Stomach (tissue), 4 donors: ENCODE measurements around the gene MEIKIN.

Experiments used
- CTCF ChIP-seq, 7 experiments: fragments of 450-650 bp in 4 of 7; fragments of 200-600 bp in 3 of 7; sonication (generic) in 3 of 7; IDR thresholded peaks; one replicate each; pipeline ENCODE4 v1.5.1; 2016 to 2019; ENCODE audit warnings: antibody characterized with exemption in 7 of 7, control low read depth in 2 of 7, mild to moderate bottlenecking in 1 of 7
- POLR2AphosphoS5 ChIP-seq, 3 donors: sonication (generic); formaldehyde crosslinking; IDR thresholded peaks; one replicate each; pipeline ENCODE4 v1.6.1; 2016; ENCODE audit warnings: antibody characterized with exemption in 3 of 3

GRCh38 chr5:131786036-131786435 is 159.4 kb downstream of the MEIKIN start:
- TF ChIP-seq CTCF (IDR thresholded peaks at IDR 0.05) = no peak
- TF ChIP-seq POLR2AphosphoS5 (IDR thresholded peaks at IDR 0.05) = no peak
